Upper lobe of right lung (tissue), 1 donor: ENCODE data around the gene ZFAND6. TPM values are rescaled to one million over a fixed set of nuclear protein-coding genes. Genes with fewer than 3 reads are reported as not detected.

Experiments
- ATAC-seq: fragments of 200-7000 bp; cut with Tn5 transposase; one replicate; pipeline ENCODE4 v1.9.1; 2020; ENCODE audit warnings: mild to moderate bottlenecking, moderate library complexity
- DNase-seq: peaks from one replicate; pipeline ENCODE4 v3.0.0-alpha.2; 2020
- H3K27ac ChIP-seq: fragments of 200-600 bp; one replicate; pipeline ENCODE4 v1.8.0; 2022
- H3K27me3 ChIP-seq: fragments of 200-600 bp; one replicate; pipeline ENCODE4 v1.8.0; 2022; ENCODE audit warnings: mild to moderate bottlenecking
- H3K36me3 ChIP-seq: fragments of 200-600 bp; one replicate; pipeline ENCODE4 v1.8.0; 2022
- H3K4me1 ChIP-seq: fragments of 200-600 bp; one replicate; pipeline ENCODE4 v1.8.0; 2022
- H3K4me3 ChIP-seq: fragments of 200-600 bp; one replicate; pipeline ENCODE4 v1.8.0; 2022; ENCODE audit warnings: mild to moderate bottlenecking
- H3K9me3 ChIP-seq: fragments of 200-600 bp; one replicate; pipeline ENCODE4 v1.8.0; 2022
- intact Hi-C: fragments of 100-400 bp; cut with DNase I; formaldehyde crosslinking; loops from one replicate; pipeline ENCODE4 v1.11.0; 2022
- total RNA-seq: library from RNA; stranded (reverse); fragmentation: NEBNext Ultra II Directional; extraction: Animal tissue kit (Norgen Biotek cat#: 25700); gene quantifications from one replicate; pipeline ENCODE4 v1.2.1, GENCODE V29; 2021
- TF ChIP-seq, protein P1 (sequence below): fragments of 200-600 bp; IDR thresholded peaks from one replicate; pipeline ENCODE4 v1.8.0; 2022; ENCODE audit warnings: antibody characterized with exemption
- donor health status: DM: no; HTN: yes; CAD: no; lungs with severe emphysema.

The ZFAND6 gene
- total RNA-seq, 1 donor from 2014 or later = 79.5 TPM

DNA sequence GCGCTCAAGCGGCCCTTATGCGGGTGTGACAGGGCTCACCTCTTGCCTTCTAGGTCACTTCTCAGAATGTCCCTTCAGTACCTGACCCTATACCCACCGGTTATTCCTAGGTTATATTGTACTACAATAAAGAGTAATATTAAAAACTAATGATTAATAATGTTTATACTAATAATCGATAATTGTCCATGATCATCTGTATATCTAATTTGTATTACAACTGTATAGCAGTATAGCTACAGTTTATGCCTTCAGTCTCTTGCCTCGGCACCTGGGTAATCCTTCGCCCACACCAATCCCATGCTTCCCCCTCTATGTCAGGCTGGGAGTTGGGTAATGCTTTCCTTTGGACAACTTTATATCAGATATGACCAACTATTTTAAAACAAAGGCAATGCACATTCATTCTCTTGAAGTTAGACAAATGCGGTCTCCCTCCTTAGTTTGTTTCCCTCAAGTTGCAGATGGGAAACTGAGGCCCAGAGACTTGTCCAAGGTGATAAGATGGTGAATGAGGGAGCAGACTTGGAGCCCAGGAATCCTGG, 96.8 kb downstream of the ZFAND6 start:
- Histone ChIP-seq H3K27me3 (no peaks in the 10 kb centered on the region), H3K4me1 (peaks cover 41% of the 10 kb centered on the region), H3K27ac (no peak overlapping the region), H3K36me3 (no peaks in the 10 kb centered on the region), H3K4me3 (no peak overlapping the region), H3K9me3 (no peaks in the 10 kb centered on the region)
- ATAC-seq (no peak), DNase-seq (no peak)
- intact Hi-C loops = no loop called here
- TF ChIP-seq, protein P1, sequence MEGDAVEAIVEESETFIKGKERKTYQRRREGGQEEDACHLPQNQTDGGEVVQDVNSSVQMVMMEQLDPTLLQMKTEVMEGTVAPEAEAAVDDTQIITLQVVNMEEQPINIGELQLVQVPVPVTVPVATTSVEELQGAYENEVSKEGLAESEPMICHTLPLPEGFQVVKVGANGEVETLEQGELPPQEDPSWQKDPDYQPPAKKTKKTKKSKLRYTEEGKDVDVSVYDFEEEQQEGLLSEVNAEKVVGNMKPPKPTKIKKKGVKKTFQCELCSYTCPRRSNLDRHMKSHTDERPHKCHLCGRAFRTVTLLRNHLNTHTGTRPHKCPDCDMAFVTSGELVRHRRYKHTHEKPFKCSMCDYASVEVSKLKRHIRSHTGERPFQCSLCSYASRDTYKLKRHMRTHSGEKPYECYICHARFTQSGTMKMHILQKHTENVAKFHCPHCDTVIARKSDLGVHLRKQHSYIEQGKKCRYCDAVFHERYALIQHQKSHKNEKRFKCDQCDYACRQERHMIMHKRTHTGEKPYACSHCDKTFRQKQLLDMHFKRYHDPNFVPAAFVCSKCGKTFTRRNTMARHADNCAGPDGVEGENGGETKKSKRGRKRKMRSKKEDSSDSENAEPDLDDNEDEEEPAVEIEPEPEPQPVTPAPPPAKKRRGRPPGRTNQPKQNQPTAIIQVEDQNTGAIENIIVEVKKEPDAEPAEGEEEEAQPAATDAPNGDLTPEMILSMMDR = no peak

- Histone ChIP-seq H3K4me3 (no peak overlapping the region), H3K27me3 (no peaks in the 10 kb centered on the region), H3K36me3 (no peaks in the 10 kb centered on the region), H3K27ac (no peak overlapping the region), H3K9me3 (no peaks in the 10 kb centered on the region), H3K4me1 (peaks cover 45% of the 10 kb centered on the region)
- TF ChIP-seq, protein P1 = no peak
- intact Hi-C loops = no loop called here
- ATAC-seq = no peak
- no peak for DNase-seq
These were observed 97.7 kb downstream of the ZFAND6 start for GRCh38 chr15:80157215-80157614.

GRCh38 chr15:80159301-80159700, 99.8 kb downstream of the ZFAND6 start:
- no peak overlapping the region for H3K27ac ChIP-seq
- TF ChIP-seq, protein P1 = no peak
- no peak for DNase-seq
- H3K36me3 ChIP-seq = peaks cover 12% of the 10 kb centered on the region
- no peak overlapping the region for H3K4me3 ChIP-seq
- peaks cover 33% of the 10 kb centered on the region for H3K4me1 ChIP-seq
- no peaks in the 10 kb centered on the region for H3K27me3 ChIP-seq
- ATAC-seq = no peak
- H3K9me3 ChIP-seq = no peaks in the 10 kb centered on the region
- intact Hi-C loops = no loop called here

- DNase-seq (no peak), ATAC-seq (no peak)
- intact Hi-C loops = no loop called here
- Histone ChIP-seq H3K27ac (peak overlapping the region; percentile 38), H3K4me3 (no peak overlapping the region), H3K4me1 (peaks cover 28% of the 10 kb centered on the region), H3K27me3 (no peaks in the 10 kb centered on the region), H3K36me3 (peaks cover 16% of the 10 kb centered on the region), H3K9me3 (no peaks in the 10 kb centered on the region)
- TF ChIP-seq, protein P1 = no peak
These were observed 100.5 kb downstream of the ZFAND6 start for GRCh38 chr15:80159811-80160569.

GRCh38 chr15:80160570-80161156, 101.2 kb downstream of the ZFAND6 start:
- DNase-seq = peak; percentile 86
- H3K4me3 ChIP-seq = no peak overlapping the region
- TF ChIP-seq, protein P1 = no peak
- H3K27ac ChIP-seq = peak overlapping the region; percentile 38
- intact Hi-C loops = no loop called here
- ATAC-seq = peak; percentile 96
- no peaks in the 10 kb centered on the region for H3K9me3 ChIP-seq
- no peaks in the 10 kb centered on the region for H3K27me3 ChIP-seq
- peaks cover 16% of the 10 kb centered on the region for H3K36me3 ChIP-seq
- H3K4me1 ChIP-seq = peaks cover 28% of the 10 kb centered on the region
